Measurements from ENCODE around the gene DNAAF3.

GRCh38 chr19:55166530-55167268 lies at the start of gene DNAAF3:
- no peak for TF ChIP-seq POLR2A (IDR thresholded peaks at IDR 0.05; ENCODE audit: low read length)
- no peak for TF ChIP-seq GATA1 (IDR thresholded peaks at IDR 0.05; ENCODE audit: low read depth, low read length)

Measured in erythroblast (primary cell).